GM21381 (cell line): Measurements from ENCODE around the gene NEK2.
"Not testable (repeated sequence)": the region's sequence is repeated elsewhere in the genome, so short reads cannot be mapped to it uniquely, and the experiment has no call there.

Source experiments
- ATAC-seq: cut with Tn5 transposase; IDR thresholded peaks from one replicate; pipeline ENCODE4 v1.9.1; 2021; ENCODE audit warnings: mild to moderate bottlenecking, moderate library complexity; ENCODE audit not compliant: unreplicated experiment

NEK2 gene

GRCh38 chr1:211652371-211652770, 23.1 kb downstream of the NEK2 start:
- ATAC-seq = no peak

- no peak for ATAC-seq
These were observed 24.5 kb downstream of the NEK2 start for GRCh38 chr1:211650904-211651303.

- ATAC-seq = peak; percentile 74
These were observed 26.2 kb downstream of the NEK2 start for GRCh38 chr1:211648980-211649934.

- no peak for ATAC-seq
These were observed 27.1 kb downstream of the NEK2 start for GRCh38 chr1:211648336-211648735.

- no peak for ATAC-seq
These were observed 27.7 kb downstream of the NEK2 start for GRCh38 chr1:211647711-211648121.

GRCh38 chr1:211646566-211646965, 28.9 kb downstream of the NEK2 start:
- no peak for ATAC-seq

- ATAC-seq = not testable (repeated sequence)
These were observed 29.8 kb downstream of the NEK2 start for GRCh38 chr1:211645601-211646000.

- ATAC-seq = no peak
These were observed 30.8 kb downstream of the NEK2 start for GRCh38 chr1:211644653-211645052.

GRCh38 chr1:211643324-211644212, 31.9 kb downstream of the NEK2 start:
- ATAC-seq = no peak

- no peak for ATAC-seq
These were observed 32.6 kb downstream of the NEK2 start for GRCh38 chr1:211642870-211643269.

GRCh38 chr1:211641942-211642341, 33.5 kb downstream of the NEK2 start:
- ATAC-seq = no peak

- no peak for ATAC-seq
These were observed 34.2 kb downstream of the NEK2 start for GRCh38 chr1:211641044-211641800.

- ATAC-seq = no peak
These were observed 35.2 kb downstream of the NEK2 start for GRCh38 chr1:211640301-211640630.

GRCh38 chr1:211639475-211640300, 35.7 kb downstream of the NEK2 start:
- ATAC-seq = no peak

GRCh38 chr1:211638689-211639101, 36.7 kb downstream of the NEK2 start:
- no peak for ATAC-seq

GRCh38 chr1:211638246-211638645, 37.2 kb downstream of the NEK2 start:
- no peak for ATAC-seq

- no peak for ATAC-seq
These were observed 38.4 kb downstream of the NEK2 start for GRCh38 chr1:211637066-211637465.

GRCh38 chr1:211636575-211637029, 38.8 kb downstream of the NEK2 start:
- not testable (repeated sequence) for ATAC-seq

GRCh38 chr1:211635597-211636205, 39.7 kb downstream of the NEK2 start:
- no peak for ATAC-seq

GRCh38 chr1:211634931-211635330, 40.5 kb downstream of the NEK2 start:
- ATAC-seq = no peak
